GM19193 (cell line): ENCODE measurements around the gene CDKAL1.

Experiments used
- POLR2A ChIP-seq: IDR thresholded peaks from 4 replicates; pipeline ENCODE4 v1.6.1; 2011; ENCODE audit not compliant: insufficient read depth, insufficient read length; ENCODE audit errors: extremely low read depth

The CDKAL1 gene

DNA sequence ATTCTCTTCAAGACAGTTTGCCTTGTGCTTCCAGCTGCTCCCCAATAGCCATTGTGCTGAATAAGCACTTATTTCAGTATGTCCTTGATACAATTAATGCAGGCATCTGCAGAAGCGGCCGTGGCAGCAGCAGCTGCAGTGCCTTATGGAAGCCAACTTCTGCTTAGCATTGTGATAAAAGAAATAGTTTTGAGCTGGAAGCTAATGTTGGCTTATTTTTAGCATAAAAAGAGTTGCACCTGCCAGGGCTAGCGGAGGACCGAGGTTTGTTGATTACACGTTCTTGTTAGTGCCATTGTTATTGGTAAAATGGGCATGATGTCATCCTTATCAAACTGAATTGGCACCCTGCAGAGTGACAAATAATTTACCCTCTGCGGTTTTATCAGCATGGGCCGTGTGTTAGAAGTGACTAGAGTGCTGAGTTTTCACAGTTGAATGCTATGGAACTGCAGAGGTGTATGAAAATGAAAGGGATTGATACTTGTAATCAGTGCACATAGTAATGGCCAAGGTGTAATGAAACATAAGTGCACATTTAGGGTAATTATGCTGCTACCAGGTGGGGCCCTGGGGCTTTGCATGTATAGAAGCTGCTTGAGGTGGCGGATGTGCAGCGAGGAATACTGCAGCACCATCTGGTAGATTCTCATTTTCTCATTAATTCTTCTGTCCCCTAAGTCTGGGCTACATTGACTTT lies 334.3 kb downstream of the CDKAL1 start:
- TF ChIP-seq POLR2A = no peak

DNA sequence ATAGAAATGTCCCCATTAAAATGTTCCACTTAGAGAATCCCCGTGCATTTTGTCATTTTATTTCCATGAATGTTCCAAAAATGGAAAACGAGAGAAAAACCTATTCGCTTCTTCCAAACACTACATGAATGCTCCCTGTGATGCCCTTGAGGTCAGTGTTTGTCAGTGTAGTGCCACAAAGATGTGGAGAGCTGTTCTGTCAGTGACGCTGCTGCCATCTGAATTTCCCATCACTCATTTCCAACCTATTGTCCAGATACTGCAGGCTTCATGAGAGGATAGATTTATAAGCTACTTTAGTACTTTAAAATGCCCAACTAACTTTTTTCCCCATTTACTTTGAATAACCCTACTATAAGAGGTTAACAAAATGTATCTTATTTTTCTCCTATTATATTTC lies 335.8 kb downstream of the CDKAL1 start:
- no peak for TF ChIP-seq POLR2A

DNA sequence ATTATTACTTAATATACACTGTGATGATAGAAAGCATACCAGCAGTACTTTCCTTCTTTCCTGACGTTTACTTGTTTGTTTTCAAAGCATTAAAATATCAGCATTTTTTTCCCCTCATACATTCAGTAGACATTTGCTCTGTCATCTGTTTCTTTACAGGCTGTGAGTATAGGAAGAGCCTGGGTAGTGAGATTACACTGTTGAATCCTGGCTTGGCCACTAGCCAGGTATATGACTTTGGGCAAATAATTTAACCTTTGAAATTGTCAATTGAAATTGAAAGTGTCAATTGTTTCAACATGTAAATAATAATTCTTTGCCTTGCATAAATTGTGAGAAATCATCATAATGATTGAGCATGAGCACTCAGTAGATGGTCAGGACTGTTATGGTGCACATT lies 336.2 kb downstream of the CDKAL1 start:
- no peak for TF ChIP-seq POLR2A

DNA sequence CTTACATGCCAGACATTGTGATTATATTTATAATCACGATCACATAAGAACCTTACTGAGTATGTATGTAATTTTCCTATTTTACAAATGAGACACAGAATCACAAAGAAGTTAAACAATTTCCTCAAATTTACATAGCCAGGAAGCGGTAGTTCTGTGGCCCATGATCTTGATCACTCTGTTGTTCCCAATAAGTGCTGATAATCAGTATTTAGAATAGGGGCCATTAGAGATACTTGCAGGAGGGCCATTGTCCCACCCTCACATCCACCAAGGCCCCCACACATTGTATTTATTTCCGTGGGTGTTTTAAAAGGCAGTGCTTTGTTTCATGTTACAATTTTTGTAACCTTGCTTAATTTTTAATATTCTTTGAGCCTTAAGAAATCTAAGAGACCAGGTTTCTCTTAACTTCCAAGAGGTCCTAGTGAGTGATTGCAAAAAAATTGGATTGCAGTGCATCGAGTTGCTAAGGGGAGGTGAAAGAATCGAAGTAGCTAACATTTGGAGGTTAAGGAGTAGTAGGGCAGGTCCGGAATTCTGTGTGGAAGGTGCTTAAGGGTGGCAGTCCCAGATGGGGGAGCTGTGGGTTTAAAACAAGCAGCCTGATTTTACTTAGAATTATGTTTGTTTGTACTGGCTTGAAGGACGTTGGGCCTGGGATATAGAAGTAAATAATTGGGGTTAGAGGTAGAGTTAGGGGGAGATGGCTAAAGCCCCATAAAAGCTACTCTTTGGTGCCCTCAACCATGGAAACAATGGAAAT lies 339.4 kb downstream of the CDKAL1 start:
- no peak for TF ChIP-seq POLR2A

DNA sequence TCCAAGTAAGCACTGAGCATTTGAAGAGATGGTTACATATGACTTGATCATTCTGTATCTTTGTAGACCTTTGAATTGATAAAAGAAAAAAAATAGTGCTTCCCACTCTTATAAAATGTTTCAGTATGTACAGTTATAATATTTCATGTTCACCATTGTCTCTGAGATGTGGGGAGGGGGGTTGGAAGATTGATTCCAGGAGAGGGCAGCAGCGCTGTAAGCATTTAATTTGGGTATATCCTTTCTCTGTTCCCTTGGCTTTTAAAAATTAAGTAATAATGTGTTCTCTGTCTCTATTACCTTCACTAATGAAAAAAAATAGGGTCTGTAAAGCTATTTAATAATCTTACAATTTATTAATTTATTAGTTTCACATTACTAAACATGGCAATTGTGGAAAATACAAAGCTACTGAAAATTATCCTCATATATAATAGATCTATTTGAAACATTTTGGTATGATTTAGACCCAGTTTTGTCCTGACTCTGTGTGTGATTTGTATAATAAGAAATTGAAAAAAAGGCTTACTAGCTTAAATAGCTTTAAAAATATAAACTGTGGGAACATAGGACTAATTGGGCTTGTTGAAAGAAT lies 341.2 kb downstream of the CDKAL1 start:
- no peak for TF ChIP-seq POLR2A

DNA sequence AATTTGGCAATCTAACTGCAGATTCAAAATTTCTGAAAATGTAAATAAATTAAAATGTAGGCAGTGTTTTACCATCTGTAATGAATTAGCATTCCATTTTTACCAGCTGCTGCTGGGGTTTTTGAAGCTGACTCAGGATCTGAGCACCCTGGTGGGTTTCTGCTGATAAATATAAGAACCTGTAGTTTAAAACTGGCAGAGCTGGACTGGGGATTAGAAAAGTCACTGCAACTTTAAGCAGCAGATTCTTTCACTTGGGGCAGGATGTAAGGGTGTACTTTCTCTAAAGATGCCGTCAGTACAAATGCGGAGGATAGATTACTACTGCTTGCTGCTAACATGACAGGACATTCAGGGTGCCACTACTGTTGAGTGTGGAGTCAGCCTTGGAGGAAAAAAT lies 341.8 kb downstream of the CDKAL1 start:
- no peak for TF ChIP-seq POLR2A

DNA sequence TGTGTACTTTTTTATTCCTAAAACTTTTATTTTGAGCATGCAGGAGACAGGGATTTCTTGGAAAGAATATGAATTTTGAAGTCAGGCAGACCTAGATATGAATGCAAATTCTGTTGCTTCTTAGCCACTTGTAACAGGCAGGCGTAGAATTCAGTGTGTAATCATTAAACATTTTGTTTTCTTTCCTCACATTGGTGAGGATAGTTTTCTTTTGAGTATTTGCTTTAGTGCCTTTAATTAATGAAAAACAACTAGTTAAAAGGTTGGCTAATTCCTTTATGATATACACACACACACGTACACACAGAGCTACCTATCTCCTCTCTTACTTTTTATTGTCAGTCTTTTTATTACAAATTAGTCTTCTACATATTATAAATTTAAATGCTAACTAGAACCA lies 342.3 kb downstream of the CDKAL1 start:
- no peak for TF ChIP-seq POLR2A

DNA sequence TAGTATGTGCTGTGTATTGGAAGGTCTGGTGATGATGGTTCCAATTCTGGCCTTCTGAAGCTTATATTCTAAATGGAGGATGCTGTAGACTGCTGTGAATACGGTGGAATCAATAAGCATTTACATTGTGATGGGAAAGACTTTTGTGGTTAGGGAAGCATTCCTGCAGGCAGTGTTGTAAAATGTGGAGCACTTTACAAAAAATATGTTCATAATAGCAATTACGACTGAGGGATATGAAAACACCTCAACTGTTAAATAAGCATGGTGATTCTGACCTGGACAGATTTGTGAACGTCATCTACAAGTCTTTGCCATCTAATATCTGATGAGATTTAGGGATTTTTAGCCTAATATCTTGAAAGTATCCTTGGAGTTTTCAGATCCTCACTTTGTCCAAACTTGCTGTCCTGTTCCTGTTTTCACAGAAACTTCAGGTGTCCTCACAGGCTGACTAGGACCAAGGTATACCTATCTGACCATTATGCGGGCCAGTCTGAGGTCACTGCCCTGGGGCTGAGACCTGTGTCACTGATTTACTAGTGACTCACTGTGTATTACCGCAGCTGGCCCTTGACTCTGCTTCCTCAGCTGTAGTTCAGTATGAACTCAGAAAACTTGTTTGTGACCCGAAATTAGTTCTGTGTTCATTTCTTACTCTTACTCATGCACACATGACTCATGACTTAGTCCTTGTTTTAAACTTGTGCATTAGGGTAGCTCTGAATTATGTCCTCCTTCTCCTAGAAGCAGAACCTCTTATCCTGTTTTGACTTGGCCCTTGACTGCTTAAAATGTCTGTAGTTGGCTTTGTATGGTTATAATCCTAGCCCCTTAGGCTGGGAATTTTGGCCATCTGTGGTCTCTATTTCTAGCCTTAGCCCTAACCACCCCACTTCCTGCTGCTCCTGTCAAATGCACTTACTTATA lies 343.0 kb downstream of the CDKAL1 start:
- no peak for TF ChIP-seq POLR2A

DNA sequence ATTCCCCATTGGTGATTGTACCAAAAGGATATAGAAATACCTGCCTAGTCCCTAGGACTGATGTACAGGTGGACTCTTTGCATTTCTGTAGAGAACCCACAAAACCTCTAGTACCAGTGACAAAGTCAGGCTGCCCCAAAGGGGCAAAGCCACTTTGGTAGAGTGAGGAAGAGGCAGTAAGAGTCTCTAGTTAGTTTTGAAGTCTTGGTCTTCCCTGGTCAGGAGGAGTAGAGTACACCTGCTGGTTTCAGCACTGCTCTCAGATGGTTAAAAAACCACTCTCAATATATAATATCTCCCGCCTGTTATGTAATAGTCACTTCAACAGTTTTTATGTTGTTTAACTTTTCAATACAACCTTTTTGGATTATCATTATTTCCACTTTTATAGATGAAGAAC lies 344.9 kb downstream of the CDKAL1 start:
- TF ChIP-seq POLR2A = no peak

DNA sequence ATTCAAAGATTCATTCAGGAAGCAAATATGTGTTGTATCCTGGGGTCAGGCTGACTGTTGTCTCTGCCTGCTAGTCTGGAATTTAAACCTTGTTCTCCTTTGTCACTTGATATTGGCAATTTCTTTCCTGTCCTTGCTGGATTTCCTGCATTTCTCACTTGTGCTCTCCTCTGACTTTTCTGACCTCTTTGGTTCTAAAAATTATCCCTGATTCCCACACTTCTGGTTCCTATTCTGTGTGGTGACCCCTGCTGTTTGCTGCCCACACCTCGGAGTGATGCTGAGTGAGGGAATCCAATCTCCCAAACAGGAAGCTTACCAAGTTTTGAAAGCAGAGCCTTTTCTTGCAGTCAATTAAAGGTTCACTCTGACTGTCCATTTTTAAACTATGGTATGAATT lies 345.3 kb downstream of the CDKAL1 start:
- TF ChIP-seq POLR2A = no peak

DNA sequence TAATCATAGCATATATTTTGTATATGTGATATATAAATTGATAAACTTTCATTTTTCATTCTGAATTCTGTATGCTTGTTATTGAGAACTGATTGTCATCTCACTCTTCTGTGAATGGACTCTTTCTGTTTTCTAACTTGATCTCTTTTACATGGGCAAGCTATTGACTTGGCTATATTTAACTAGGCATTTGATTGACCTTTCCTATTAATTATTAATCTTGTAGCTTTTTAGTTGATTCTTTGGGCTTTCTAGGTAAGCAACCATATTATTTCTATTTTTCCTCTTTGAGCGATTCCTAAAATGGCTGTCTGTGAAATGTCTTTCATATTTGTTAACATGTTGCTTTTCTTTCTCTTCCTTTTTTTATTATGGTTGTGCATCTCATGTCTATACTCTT lies 347.1 kb downstream of the CDKAL1 start:
- no peak for TF ChIP-seq POLR2A

DNA sequence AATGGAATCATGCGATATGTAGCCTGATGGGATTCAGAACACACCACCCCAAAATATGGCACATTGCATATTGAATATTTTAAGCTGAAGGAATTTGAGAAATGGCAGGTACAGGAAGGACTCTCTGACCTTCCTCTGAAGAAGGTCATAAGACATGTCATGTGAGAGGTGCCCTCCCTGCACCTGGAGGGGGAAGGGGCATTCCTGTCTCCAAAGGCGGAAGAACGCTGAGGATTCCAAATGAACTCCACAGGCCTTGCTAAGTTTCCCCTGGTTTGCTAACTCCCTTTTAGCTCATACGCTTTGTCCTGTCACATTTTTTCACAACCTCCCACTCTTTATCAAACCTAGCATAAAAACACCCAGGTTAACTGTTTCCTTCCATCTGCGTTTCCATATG lies 347.8 kb downstream of the CDKAL1 start:
- no peak for TF ChIP-seq POLR2A

DNA sequence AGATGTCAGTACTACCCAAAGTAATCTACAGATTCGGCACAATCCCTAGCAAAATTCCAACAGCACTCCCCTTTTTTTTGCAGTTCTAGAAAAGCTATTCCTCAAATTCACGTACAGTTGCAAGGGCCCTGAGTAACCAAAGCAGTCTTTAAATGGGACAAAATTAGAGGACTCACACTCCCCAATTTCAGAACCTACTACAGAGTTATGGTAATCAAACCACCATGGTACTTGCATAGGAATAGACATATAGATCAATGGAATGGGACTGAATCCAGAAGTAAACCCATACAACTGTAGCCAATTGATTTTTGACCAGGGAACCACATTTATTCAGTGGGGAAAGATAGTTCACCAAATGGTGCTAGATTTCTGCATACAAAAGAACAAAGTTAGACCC lies 350.8 kb downstream of the CDKAL1 start:
- TF ChIP-seq POLR2A = no peak

DNA sequence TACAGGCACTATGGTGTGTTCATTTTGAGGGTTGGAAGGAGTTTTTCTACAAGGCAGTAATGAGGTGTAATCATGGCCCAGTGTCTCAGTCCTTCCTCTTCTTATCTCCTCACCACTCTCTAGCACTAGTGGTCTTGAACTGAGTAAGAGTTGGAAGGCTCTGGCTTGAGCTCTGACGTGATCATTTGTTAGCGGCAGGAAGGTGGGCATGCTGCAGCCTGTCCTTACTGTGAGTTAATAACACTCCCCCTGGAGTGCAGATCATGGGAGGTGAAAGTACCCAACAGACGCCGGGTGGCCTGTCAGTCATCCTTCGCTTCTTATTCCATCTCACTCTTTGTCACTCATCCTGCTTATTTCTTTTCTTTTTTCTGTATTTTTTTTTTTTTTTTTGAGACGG lies 356.9 kb downstream of the CDKAL1 start:
- no peak for TF ChIP-seq POLR2A

DNA sequence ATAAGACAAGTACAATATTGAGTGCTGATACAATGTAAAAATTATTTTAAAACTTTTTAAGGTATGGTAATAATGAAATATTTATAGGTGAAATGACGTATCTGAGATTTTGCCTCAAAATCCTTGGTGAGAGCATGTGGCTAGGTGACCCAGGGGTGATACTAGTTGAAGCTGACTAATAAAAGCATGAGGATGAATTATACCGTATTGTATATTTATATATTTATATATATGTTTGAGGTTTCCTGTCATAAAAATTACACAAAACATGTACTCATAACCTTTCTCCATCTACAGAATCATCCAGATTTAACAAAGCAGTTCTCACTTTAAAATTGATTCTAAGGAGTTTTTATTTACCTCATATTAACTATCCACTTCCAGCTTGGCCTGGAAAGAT lies 358.1 kb downstream of the CDKAL1 start:
- no peak for TF ChIP-seq POLR2A
